Measurements from ENCODE around the gene PKP3. TPM values are rescaled to one million over a fixed set of nuclear protein-coding genes. Genes with fewer than 3 reads are reported as not detected.

Gene PKP3
- total and polyA plus RNA-seq, 9 of the 15 experiments (the other 6 are each of a cell fraction or from before 2014, with no cell fraction given), result 0.11 to 110 (median 30.7) TPM

GRCh38 chr11:376531-377173, 17.4 kb upstream of the PKP3 start:
- ATAC-seq (no peak), FAIRE-seq (no peak), DNase-seq (ENCODE audit: extremely low read depth in 1 of 4, low spot score in 3 of 4) (no peak)
- Histone ChIP-seq H3K9me3 (replicated peaks; ENCODE audit: control insufficient read depth, insufficient read depth, low read depth, low read length) (peaks cover 2% of the 10 kb centered on the region), H4K20me1 (replicated peaks; ENCODE audit: control insufficient read depth, insufficient read depth, low read length) (no peaks in the 10 kb centered on the region), H3K4me2 (ENCODE audit: insufficient read depth, low read length) (no peak overlapping the region), H3K4me3 (no peak overlapping the region), H3K4me1 (replicated peaks in 1 of 2; ENCODE audit: control insufficient read depth in 2 of 2, insufficient read depth in 2 of 2, low read length in 2 of 2) (peaks cover 0 to 38% of the 10 kb centered on the region in 2 experiments; a peak in 2 of 5 replicates), H3K27me3 (ENCODE audit: control insufficient read depth in 2 of 2, insufficient read depth in 2 of 2, low read length in 2 of 2) (no peaks in the 10 kb centered on the region), H3K79me2 (ENCODE audit: control insufficient read depth, insufficient read depth, low read length) (no peaks in the 10 kb centered on the region), H2AFZ (ENCODE audit: low read depth, low read length) (no peak overlapping the region), H3K9me1 (ENCODE audit: control insufficient read depth, insufficient read depth, low read length) (no peaks in the 10 kb centered on the region), H3K27ac (ENCODE audit: extremely low read depth, low read depth, low read length) (no peak overlapping the region), H3K9ac (ENCODE audit: insufficient read depth in 1 of 2, low read depth in 2 of 2, low read length in 2 of 2) (no peak overlapping the region), H3K36me3 (ENCODE audit: control insufficient read depth, insufficient read depth, low read length) (peaks cover 52% of the 10 kb centered on the region; the same call in 2 of the 3 replicates)
- ChIA-PET POLR2A (interaction anchor here (1.2 kb wide), 1 partner anchor 10 kb away, joined by 4 read pairs; no protein-coding TSS in a partner anchor), CTCF (ENCODE audit: low intra/inter-chr PET ratio) (no interaction called here)
- in situ Hi-C loops (cut with MboI), result no loop called here
- 90% methylated on average over 4 of the region's 70 CpGs for WGBS (ENCODE audit: insufficient coverage, low coverage, missing lambda C conversion rate)
- no TSS peak for BruUV-seq (replicated peaks)
- TF ChIP-seq, protein P1, sequence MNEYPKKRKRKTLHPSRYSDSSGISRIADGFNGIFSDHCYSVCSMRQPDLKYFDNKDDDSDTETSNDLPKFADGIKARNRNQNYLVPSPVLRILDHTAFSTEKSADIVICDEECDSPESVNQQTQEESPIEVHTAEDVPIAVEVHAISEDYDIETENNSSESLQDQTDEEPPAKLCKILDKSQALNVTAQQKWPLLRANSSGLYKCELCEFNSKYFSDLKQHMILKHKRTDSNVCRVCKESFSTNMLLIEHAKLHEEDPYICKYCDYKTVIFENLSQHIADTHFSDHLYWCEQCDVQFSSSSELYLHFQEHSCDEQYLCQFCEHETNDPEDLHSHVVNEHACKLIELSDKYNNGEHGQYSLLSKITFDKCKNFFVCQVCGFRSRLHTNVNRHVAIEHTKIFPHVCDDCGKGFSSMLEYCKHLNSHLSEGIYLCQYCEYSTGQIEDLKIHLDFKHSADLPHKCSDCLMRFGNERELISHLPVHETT (CRISPR knock-in tag; conservative IDR thresholded peaks at IDR 0.05 in 1 of 2, IDR thresholded peaks at IDR 0.05 in 1 of 2), result no peak
- no peak for TF ChIP-seq TAF1 (IDR thresholded peaks at IDR 0.05; ENCODE audit: control insufficient read depth, extremely low read depth, insufficient read depth, low read length, severe bottlenecking)
- TF ChIP-seq, protein P2, sequence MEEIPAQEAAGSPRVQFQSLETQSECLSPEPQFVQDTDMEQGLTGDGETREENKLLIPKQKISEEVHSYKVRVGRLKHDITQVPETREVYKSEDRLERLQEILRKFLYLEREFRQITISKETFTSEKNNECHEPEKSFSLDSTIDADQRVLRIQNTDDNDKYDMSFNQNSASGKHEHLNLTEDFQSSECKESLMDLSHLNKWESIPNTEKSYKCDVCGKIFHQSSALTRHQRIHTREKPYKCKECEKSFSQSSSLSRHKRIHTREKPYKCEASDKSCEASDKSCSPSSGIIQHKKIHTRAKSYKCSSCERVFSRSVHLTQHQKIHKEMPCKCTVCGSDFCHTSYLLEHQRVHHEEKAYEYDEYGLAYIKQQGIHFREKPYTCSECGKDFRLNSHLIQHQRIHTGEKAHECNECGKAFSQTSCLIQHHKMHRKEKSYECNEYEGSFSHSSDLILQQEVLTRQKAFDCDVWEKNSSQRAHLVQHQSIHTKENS (CRISPR knock-in tag; IDR thresholded peaks at IDR 0.05), result no peak
- no peak for TF ChIP-seq ZNF316 (IDR thresholded peaks at IDR 0.05)
- no peak for TF ChIP-seq PCBP1 (IDR thresholded peaks at IDR 0.05; ENCODE audit: low read depth, low read length, poor library complexity, severe bottlenecking)
- TF ChIP-seq NCOA4 (IDR thresholded peaks at IDR 0.05; ENCODE audit: partially characterized antibody), result no peak
- TF ChIP-seq RBM34 (IDR thresholded peaks at IDR 0.05; ENCODE audit: borderline replicate concordance, insufficient read depth, low read length), result no peak
- TF ChIP-seq ETV5 (CRISPR knock-in tag; IDR thresholded peaks at IDR 0.05; ENCODE audit: low read depth), result no peak
- no peak for TF ChIP-seq POLR2B (IDR thresholded peaks at IDR 0.05; ENCODE audit: low read depth, partially characterized antibody)
- TF ChIP-seq HNRNPUL1 (IDR thresholded peaks at IDR 0.05; ENCODE audit: low read length), result no peak
- no peak for TF ChIP-seq SP1 (CRISPR knock-in tag; IDR thresholded peaks at IDR 0.05)
- no peak for TF ChIP-seq KDM1A (IDR thresholded peaks at IDR 0.05)
- no peak for TF ChIP-seq NCOA6 (IDR thresholded peaks at IDR 0.05)
- TF ChIP-seq POLR2AphosphoS2 (IDR thresholded peaks at IDR 0.05; ENCODE audit: low read length), result no peak
- no peak for TF ChIP-seq NCOR1 (IDR thresholded peaks at IDR 0.05)
- TF ChIP-seq ZBTB11 (CRISPR knock-in tag; IDR thresholded peaks at IDR 0.05), result no peak
- intact Hi-C loops (cut with micrococcal nuclease), result no loop called here

All from K562 (cell line).